ENCODE measurements around the gene FHOD3. TPM values are rescaled to one million over a fixed set of nuclear protein-coding genes. Genes with fewer than 3 reads are reported as not detected.

The FHOD3 gene
- total RNA-seq, 1 donor from 2014 or later = 346 TPM

DNA sequence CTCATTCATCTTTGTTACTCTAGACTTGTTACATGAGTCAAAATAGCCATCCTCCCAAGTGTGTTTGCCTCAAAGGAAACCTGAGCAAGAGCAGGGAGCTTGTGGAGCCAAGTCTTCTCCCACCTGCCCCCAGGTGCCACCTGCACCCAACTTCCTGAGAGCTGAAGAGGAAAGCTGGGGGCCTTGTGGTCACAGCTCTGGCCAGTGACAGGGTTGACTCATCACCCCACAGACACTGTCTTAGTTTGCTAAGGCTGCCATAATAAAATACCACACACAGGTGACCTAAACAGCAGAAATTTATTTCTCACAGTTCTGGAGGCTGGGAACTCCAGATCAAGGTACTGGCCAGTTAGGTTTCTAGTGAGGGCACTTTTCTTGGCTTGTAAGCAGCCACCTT, 431.7 kb downstream of the FHOD3 start:
- H3K27me3 ChIP-seq (ENCODE audit: low read depth) = no peaks in the 10 kb centered on the region
- TF ChIP-seq, protein P1, sequence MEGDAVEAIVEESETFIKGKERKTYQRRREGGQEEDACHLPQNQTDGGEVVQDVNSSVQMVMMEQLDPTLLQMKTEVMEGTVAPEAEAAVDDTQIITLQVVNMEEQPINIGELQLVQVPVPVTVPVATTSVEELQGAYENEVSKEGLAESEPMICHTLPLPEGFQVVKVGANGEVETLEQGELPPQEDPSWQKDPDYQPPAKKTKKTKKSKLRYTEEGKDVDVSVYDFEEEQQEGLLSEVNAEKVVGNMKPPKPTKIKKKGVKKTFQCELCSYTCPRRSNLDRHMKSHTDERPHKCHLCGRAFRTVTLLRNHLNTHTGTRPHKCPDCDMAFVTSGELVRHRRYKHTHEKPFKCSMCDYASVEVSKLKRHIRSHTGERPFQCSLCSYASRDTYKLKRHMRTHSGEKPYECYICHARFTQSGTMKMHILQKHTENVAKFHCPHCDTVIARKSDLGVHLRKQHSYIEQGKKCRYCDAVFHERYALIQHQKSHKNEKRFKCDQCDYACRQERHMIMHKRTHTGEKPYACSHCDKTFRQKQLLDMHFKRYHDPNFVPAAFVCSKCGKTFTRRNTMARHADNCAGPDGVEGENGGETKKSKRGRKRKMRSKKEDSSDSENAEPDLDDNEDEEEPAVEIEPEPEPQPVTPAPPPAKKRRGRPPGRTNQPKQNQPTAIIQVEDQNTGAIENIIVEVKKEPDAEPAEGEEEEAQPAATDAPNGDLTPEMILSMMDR (IDR thresholded peaks at IDR 0.05; ENCODE audit: borderline replicate concordance) = no peak
- peaks cover 7% of the 10 kb centered on the region for H3K4me1 ChIP-seq
- H3K27ac ChIP-seq (replicated peaks) = no peak overlapping the region
- intact Hi-C loops (cut with micrococcal nuclease) = no loop called here
- H3K4me3 ChIP-seq = no peak overlapping the region
- H3K9me3 ChIP-seq (replicated peaks) = no peaks in the 10 kb centered on the region
- DNase-seq = no peak
- peaks cover 10% of the 10 kb centered on the region for H3K36me3 ChIP-seq

DNA sequence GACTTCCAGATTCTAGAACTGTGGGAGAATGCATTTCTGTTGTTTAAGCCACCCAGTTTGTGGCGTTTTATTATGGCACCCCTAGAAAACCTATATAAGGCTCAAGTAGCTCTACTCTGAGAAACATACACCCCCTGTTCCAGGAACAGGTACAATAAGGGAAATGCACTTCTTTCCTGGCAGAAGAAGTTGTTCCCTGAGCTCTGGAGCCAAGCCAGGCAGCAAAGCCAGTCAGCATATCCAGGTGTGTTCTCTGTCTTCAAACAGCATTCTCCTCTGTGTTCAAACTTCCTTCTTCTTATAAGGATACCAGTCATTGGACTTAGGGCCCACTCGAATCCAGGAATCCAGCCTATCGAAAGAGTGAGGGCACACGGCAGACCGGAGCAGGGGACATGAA, 434.8 kb downstream of the FHOD3 start:
- Histone ChIP-seq H3K27me3 (ENCODE audit: low read depth) (no peaks in the 10 kb centered on the region), H3K36me3 (peaks cover 10% of the 10 kb centered on the region), H3K27ac (replicated peaks) (no peak overlapping the region), H3K4me3 (no peak overlapping the region), H3K4me1 (peaks cover 7% of the 10 kb centered on the region), H3K9me3 (replicated peaks) (no peaks in the 10 kb centered on the region)
- intact Hi-C loops (cut with micrococcal nuclease) = no loop called here
- TF ChIP-seq, protein P1 (IDR thresholded peaks at IDR 0.05; ENCODE audit: borderline replicate concordance) = no peak
- no peak for DNase-seq

DNA sequence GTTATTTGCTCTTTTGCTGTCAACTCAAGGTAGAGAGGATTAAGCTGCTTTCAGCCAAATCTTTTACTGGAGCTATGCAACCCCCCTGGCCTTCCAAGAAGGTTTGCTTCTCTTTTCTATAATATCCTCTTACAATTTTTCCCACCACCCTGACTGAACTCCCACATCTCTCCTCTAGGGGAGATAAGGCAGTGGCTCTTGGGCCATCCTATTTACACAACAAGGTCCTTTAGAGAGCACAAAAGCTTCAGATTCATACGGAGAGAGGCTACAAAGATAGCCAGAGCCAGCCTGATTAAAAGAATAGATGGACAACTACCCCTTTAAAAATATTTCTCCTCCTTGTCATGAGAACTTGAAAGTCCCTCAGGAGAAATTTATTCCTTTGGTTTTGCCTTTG, 435.6 kb downstream of the FHOD3 start:
- intact Hi-C loops (cut with micrococcal nuclease) = no loop called here
- peaks cover 10% of the 10 kb centered on the region for H3K36me3 ChIP-seq
- DNase-seq = no peak
- H3K4me3 ChIP-seq = no peak overlapping the region
- TF ChIP-seq, protein P1 (IDR thresholded peaks at IDR 0.05; ENCODE audit: borderline replicate concordance) = no peak
- peaks cover 7% of the 10 kb centered on the region for H3K4me1 ChIP-seq
- H3K9me3 ChIP-seq (replicated peaks) = no peaks in the 10 kb centered on the region
- no peak overlapping the region for H3K27ac ChIP-seq (replicated peaks)
- H3K27me3 ChIP-seq (ENCODE audit: low read depth) = no peaks in the 10 kb centered on the region

DNA sequence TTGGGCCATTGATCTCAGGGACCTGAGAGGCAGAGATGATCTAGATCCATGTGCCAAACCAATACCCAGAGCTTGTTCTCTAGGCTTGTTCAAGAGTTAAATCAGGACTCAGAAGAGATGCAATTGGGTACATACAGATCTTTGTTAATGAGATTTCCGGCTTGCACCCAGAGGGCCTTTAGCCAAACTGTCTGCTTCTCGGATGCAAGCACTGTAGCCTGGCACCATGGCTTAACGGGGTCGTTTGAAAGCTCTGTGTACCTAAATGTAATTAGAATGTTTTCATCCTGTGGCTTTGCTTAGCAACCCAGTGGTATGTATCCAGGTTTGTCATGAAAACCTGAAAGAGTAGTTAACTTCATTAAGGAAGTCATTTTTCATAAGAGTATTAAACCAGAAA, 437.1 kb downstream of the FHOD3 start:
- Histone ChIP-seq H3K27ac (replicated peaks) (no peak overlapping the region), H3K36me3 (peaks cover 10% of the 10 kb centered on the region), H3K4me3 (no peak overlapping the region), H3K4me1 (no peaks in the 10 kb centered on the region), H3K9me3 (replicated peaks) (no peaks in the 10 kb centered on the region), H3K27me3 (ENCODE audit: low read depth) (no peaks in the 10 kb centered on the region)
- DNase-seq = no peak
- TF ChIP-seq, protein P1 (IDR thresholded peaks at IDR 0.05; ENCODE audit: borderline replicate concordance) = no peak
- intact Hi-C loops (cut with micrococcal nuclease) = no loop called here

DNA sequence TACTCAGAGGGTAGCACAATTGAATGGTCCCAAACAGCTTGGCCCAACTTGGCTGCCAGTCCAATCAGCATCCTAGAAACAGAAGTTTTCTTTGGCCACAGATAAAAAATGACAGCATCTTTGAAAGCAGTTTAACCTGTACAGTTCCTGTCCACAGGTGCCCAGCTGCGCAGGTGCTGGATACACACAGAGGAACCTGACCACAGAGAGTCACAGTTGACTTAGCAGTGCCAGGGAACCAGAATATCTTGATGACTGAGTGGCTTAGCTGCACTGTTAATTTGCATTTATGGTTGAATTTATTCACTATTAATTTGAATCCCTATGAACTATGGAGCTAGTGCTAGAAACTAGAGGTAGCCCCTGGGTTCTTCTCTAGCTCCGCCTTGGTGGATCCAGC, 437.6 kb downstream of the FHOD3 start:
- DNase-seq = no peak
- H3K4me1 ChIP-seq = no peaks in the 10 kb centered on the region
- no peaks in the 10 kb centered on the region for H3K27me3 ChIP-seq (ENCODE audit: low read depth)
- H3K27ac ChIP-seq (replicated peaks) = no peak overlapping the region
- intact Hi-C loops (cut with micrococcal nuclease) = no loop called here
- peaks cover 10% of the 10 kb centered on the region for H3K36me3 ChIP-seq
- TF ChIP-seq, protein P1 (IDR thresholded peaks at IDR 0.05; ENCODE audit: borderline replicate concordance) = no peak
- no peak overlapping the region for H3K4me3 ChIP-seq
- H3K9me3 ChIP-seq (replicated peaks) = no peaks in the 10 kb centered on the region

DNA sequence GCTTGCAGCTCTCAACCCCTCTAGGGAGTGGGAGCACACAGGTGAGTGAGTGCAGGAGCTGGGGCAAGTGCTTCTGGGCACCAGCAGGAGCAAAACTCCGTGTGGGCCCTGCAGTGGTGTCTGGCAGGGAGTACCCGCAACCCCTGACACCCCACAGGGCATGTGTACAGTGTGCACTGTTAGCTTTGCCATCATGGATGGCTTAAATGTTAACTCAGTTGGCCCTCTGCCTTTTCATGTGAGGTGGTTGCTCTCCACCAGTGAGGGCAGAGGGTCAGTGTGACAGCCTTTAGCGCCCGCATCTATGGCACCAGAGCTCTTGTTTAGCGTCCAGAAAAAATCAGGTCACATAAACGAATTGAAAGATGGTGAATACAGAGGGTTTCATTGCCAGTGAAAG, 438.6 kb downstream of the FHOD3 start:
- no peaks in the 10 kb centered on the region for H3K9me3 ChIP-seq (replicated peaks)
- no peaks in the 10 kb centered on the region for H3K27me3 ChIP-seq (ENCODE audit: low read depth)
- no peaks in the 10 kb centered on the region for H3K4me1 ChIP-seq
- DNase-seq = no peak
- TF ChIP-seq, protein P1 (IDR thresholded peaks at IDR 0.05; ENCODE audit: borderline replicate concordance) = no peak
- H3K4me3 ChIP-seq = no peak overlapping the region
- H3K36me3 ChIP-seq = peaks cover 15% of the 10 kb centered on the region
- intact Hi-C loops (cut with micrococcal nuclease) = no loop called here
- no peak overlapping the region for H3K27ac ChIP-seq (replicated peaks)

Measured in left ventricle myocardium inferior (tissue), 1 donor.